ENCODE measurements around the gene PCYT2.
A peak's percentile ranks its signal among the peaks of the same experiment; 100 is the strongest.

The PCYT2 gene

DNA sequence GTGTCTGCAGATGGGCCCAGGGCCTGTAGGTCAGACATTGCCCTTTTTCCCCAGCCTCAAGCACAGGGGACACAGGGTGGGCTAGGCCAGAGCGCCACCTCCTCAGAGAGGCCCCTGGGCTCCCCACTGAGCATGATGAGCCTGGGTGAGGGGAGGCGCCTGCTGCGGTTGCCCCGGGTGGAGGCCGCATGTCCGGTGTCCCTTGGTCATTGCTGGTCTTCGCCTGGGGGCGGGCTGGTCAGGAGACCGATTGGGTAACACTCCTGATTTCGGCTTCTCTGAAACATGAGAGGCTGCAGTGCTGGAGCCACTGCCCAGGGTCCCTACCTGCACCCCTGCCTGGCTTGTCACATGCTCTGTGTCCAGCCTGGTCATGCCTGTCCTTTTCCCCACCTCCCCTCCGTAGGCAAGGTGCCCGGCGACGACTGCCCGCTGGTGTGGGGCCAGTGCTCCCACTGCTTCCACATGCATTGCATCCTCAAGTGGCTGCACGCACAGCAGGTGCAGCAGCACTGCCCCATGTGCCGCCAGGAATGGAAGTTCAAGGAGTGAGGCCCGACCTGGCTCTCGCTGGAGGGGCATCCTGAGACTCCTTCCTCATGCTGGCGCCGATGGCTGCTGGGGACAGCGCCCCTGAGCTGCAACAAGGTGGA lies 11.6 kb downstream of the PCYT2 start:
- peaks cover 9% of the 10 kb centered on the region for H3K4me1 Mint-ChIP-seq (ENCODE audit: low read depth)
- intact Hi-C loops (cut with micrococcal nuclease), result no loop called here
- peaks cover 80% of the 10 kb centered on the region for H3K36me3 Mint-ChIP-seq (ENCODE audit: low read depth)
- H3K9me3 Mint-ChIP-seq, result no peaks in the 10 kb centered on the region
- H3K27ac Mint-ChIP-seq, result no peak overlapping the region
- H3K4me3 Mint-ChIP-seq, result no peak overlapping the region
- H3K27me3 Mint-ChIP-seq, result peaks cover 34% of the 10 kb centered on the region

GRCh38 chr17:81898885-81899284 lies 12.3 kb downstream of the PCYT2 start:
- Mint-ChIP-seq H3K36me3 (ENCODE audit: low read depth) (peaks cover 80% of the 10 kb centered on the region), H3K4me1 (ENCODE audit: low read depth) (peaks cover 9% of the 10 kb centered on the region), H3K27ac (no peak overlapping the region), H3K27me3 (peaks cover 31% of the 10 kb centered on the region), H3K4me3 (no peak overlapping the region), H3K9me3 (no peaks in the 10 kb centered on the region)
- intact Hi-C loops (cut with micrococcal nuclease), result no loop called here

DNA sequence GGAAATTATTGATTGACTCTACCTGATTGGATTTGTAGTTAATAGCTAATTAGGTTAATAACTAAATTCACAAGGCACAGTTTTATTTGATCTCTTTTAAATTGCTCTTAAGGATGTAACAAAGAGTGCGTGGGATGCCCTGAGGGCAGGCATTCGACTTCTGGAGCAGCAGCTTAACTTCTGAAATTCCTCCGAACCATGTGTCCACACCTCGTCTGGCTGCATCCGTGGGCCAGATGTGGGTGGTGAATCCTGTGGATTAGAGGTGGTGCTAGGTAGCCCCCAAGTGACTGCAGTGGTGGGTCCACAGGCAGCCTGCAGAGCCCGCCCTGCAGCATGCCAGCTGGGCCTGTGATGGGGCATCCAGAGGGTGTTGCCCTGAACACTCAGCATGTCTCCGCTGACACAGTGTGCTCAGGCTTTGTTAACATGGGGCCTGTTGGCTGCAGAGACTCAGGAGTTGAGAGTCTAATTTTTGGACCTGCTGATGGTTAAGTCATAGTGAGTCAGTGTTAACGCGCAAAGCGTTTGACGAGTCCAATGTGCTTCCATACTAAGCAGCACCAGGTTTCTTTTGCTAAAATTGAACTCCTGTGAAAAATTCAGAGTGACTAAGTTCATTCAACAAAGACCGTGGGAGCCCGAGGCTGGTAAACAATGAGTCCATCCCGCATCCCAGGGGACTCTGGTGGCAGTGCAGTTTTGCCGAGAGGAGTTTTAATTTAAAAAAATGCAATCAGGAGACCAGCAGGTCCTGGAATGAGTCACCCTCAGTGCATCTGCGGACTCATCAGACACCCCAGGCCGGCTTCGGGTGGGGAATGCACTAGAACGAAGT lies 13.0 kb downstream of the PCYT2 start:
- no peaks in the 10 kb centered on the region for H3K9me3 Mint-ChIP-seq
- peaks cover 9% of the 10 kb centered on the region for H3K4me1 Mint-ChIP-seq (ENCODE audit: low read depth)
- H3K4me3 Mint-ChIP-seq, result no peak overlapping the region
- intact Hi-C loops (cut with micrococcal nuclease), result no loop called here
- peaks cover 25% of the 10 kb centered on the region for H3K27me3 Mint-ChIP-seq
- peaks cover 80% of the 10 kb centered on the region for H3K36me3 Mint-ChIP-seq (ENCODE audit: low read depth)
- H3K27ac Mint-ChIP-seq, result no peak overlapping the region

GRCh38 chr17:81895400-81895799 lies 15.8 kb downstream of the PCYT2 start:
- intact Hi-C loops (cut with micrococcal nuclease), result no loop called here
- H3K27ac Mint-ChIP-seq, result no peak overlapping the region
- H3K4me1 Mint-ChIP-seq (ENCODE audit: low read depth), result peaks cover 9% of the 10 kb centered on the region
- H3K9me3 Mint-ChIP-seq, result no peaks in the 10 kb centered on the region
- H3K27me3 Mint-ChIP-seq, result peaks cover 3% of the 10 kb centered on the region
- H3K36me3 Mint-ChIP-seq (ENCODE audit: low read depth), result peaks cover 88% of the 10 kb centered on the region
- H3K4me3 Mint-ChIP-seq, result no peak overlapping the region

GRCh38 chr17:81891303-81891552 lies 20.0 kb downstream of the PCYT2 start:
- peaks cover 40% of the 10 kb centered on the region for H3K4me1 Mint-ChIP-seq (ENCODE audit: low read depth)
- intact Hi-C loops (cut with micrococcal nuclease), result loop anchor here (1.0 to 5.0 kb wide), 3 partner anchors 20 to 36 kb away; partner anchors contain the start of genes ARHGDIA, MAFG and P4HB
- H3K36me3 Mint-ChIP-seq (ENCODE audit: low read depth), result peaks cover 86% of the 10 kb centered on the region
- H3K27ac Mint-ChIP-seq, result peak overlapping the region; percentile 98
- H3K27me3 Mint-ChIP-seq, result no peaks in the 10 kb centered on the region
- H3K9me3 Mint-ChIP-seq, result no peaks in the 10 kb centered on the region
- H3K4me3 Mint-ChIP-seq, result peak overlapping the region; percentile 92

GRCh38 chr17:81890447-81891302 lies 20.5 kb downstream of the PCYT2 start:
- Mint-ChIP-seq H3K9me3 (no peaks in the 10 kb centered on the region), H3K36me3 (ENCODE audit: low read depth) (peaks cover 86% of the 10 kb centered on the region), H3K27ac (peak overlapping the region; percentile 98), H3K4me1 (ENCODE audit: low read depth) (peaks cover 46% of the 10 kb centered on the region), H3K27me3 (no peaks in the 10 kb centered on the region), H3K4me3 (peak overlapping the region; percentile 86)
- intact Hi-C loops (cut with micrococcal nuclease), result loop anchor here (1.0 to 5.0 kb wide), 3 partner anchors 19 to 37 kb away; partner anchors contain the start of genes ARHGDIA, MAFG and P4HB

- no peaks in the 10 kb centered on the region for H3K9me3 Mint-ChIP-seq
- H3K4me3 Mint-ChIP-seq, result no peak overlapping the region
- H3K4me1 Mint-ChIP-seq (ENCODE audit: low read depth), result peaks cover 50% of the 10 kb centered on the region
- intact Hi-C loops (cut with micrococcal nuclease), result loop anchor here (5.0 kb wide), 1 partner anchor 38 kb away; the partner anchor contains the start of gene MAFG
- H3K27me3 Mint-ChIP-seq, result no peaks in the 10 kb centered on the region
- H3K36me3 Mint-ChIP-seq (ENCODE audit: low read depth), result peaks cover 86% of the 10 kb centered on the region
- H3K27ac Mint-ChIP-seq, result peak overlapping the region; percentile 98
Measured at GRCh38 chr17:81889602-81890001, 21.6 kb downstream of the PCYT2 start.

DNA sequence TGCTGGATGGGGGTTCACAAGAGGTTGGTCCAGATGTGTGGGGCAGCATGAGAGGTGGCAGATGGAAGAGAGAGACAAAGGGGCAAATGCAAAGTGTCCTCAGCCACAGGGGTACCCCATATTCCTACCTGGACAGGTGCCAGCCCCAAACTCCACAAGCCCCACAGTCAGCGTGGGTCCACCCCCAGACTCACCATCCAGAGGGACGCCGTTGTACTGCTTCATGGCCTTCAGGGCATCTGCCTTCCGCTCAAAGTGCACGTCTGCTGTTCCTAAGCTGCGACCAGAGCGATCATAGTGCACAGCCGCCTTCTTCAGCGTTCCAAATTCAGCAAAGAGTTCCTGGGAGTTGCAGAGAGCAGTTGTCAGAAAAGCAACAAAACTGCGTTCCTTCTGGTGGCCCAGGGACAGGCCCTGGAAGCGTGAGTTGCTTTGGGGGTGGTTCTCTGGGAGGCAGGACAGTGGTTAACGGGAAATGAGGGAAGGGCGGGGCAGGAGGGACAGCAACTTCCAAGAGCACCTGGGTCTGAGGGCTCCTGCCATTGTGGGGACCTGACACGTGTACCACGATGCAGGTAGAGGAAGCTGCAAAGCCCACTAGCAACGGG lies 22.1 kb downstream of the PCYT2 start:
- intact Hi-C loops (cut with micrococcal nuclease), result no loop called here
- H3K27ac Mint-ChIP-seq, result peak overlapping the region; percentile 98
- peaks cover 86% of the 10 kb centered on the region for H3K36me3 Mint-ChIP-seq (ENCODE audit: low read depth)
- H3K4me1 Mint-ChIP-seq (ENCODE audit: low read depth), result peaks cover 50% of the 10 kb centered on the region
- no peaks in the 10 kb centered on the region for H3K9me3 Mint-ChIP-seq
- no peak overlapping the region for H3K4me3 Mint-ChIP-seq
- H3K27me3 Mint-ChIP-seq, result no peaks in the 10 kb centered on the region

GRCh38 chr17:81888105-81888987 lies 22.9 kb downstream of the PCYT2 start:
- peaks cover 50% of the 10 kb centered on the region for H3K4me1 Mint-ChIP-seq (ENCODE audit: low read depth)
- H3K36me3 Mint-ChIP-seq (ENCODE audit: low read depth), result peaks cover 86% of the 10 kb centered on the region
- no peaks in the 10 kb centered on the region for H3K9me3 Mint-ChIP-seq
- no peaks in the 10 kb centered on the region for H3K27me3 Mint-ChIP-seq
- H3K27ac Mint-ChIP-seq, result no peak overlapping the region
- intact Hi-C loops (cut with micrococcal nuclease), result no loop called here
- no peak overlapping the region for H3K4me3 Mint-ChIP-seq

- H3K4me1 Mint-ChIP-seq (ENCODE audit: low read depth), result peaks cover 45% of the 10 kb centered on the region
- H3K36me3 Mint-ChIP-seq (ENCODE audit: low read depth), result peaks cover 96% of the 10 kb centered on the region
- H3K27ac Mint-ChIP-seq, result peak overlapping the region; percentile 42
- intact Hi-C loops (cut with micrococcal nuclease), result no loop called here
- H3K9me3 Mint-ChIP-seq, result no peaks in the 10 kb centered on the region
- no peak overlapping the region for H3K4me3 Mint-ChIP-seq
- H3K27me3 Mint-ChIP-seq, result no peaks in the 10 kb centered on the region
Measured at GRCh38 chr17:81885869-81886548, 25.2 kb downstream of the PCYT2 start.

GRCh38 chr17:81885454-81885853 lies 25.7 kb downstream of the PCYT2 start:
- no peaks in the 10 kb centered on the region for H3K27me3 Mint-ChIP-seq
- peak overlapping the region; percentile 42 for H3K27ac Mint-ChIP-seq
- no peak overlapping the region for H3K4me3 Mint-ChIP-seq
- no peaks in the 10 kb centered on the region for H3K9me3 Mint-ChIP-seq
- intact Hi-C loops (cut with micrococcal nuclease), result no loop called here
- H3K36me3 Mint-ChIP-seq (ENCODE audit: low read depth), result peaks cover 96% of the 10 kb centered on the region
- peaks cover 41% of the 10 kb centered on the region for H3K4me1 Mint-ChIP-seq (ENCODE audit: low read depth)

- intact Hi-C loops (cut with micrococcal nuclease), result no loop called here
- no peak overlapping the region for H3K4me3 Mint-ChIP-seq
- H3K36me3 Mint-ChIP-seq (ENCODE audit: low read depth), result peaks cover 98% of the 10 kb centered on the region
- H3K4me1 Mint-ChIP-seq (ENCODE audit: low read depth), result peaks cover 36% of the 10 kb centered on the region
- no peaks in the 10 kb centered on the region for H3K9me3 Mint-ChIP-seq
- H3K27ac Mint-ChIP-seq, result peak overlapping the region; percentile 42
- no peaks in the 10 kb centered on the region for H3K27me3 Mint-ChIP-seq
Measured at GRCh38 chr17:81884968-81885367, 26.2 kb downstream of the PCYT2 start.
